H1 (cell line): ENCODE results near the gene GPATCH2. TPM values are rescaled to one million over a fixed set of nuclear protein-coding genes. Genes with fewer than 3 reads are reported as not detected.

Source experiments
- CHD7 ChIP-seq: fragments of 300-600 bp; sonication (generic); IDR thresholded peaks from 2 replicates; pipeline ENCODE4 v1.7.1; 2012; ENCODE audit warnings: low read length, moderate library complexity, mild to moderate bottlenecking, inconsistent platforms; ENCODE audit not compliant: insufficient replicate concordance
- CTBP2 ChIP-seq: IDR thresholded peaks from 2 replicates; pipeline ENCODE4 v1.7.0; 2011; ENCODE audit warnings: borderline replicate concordance, mild to moderate bottlenecking, moderate library complexity, mixed read lengths, low read length; ENCODE audit not compliant: insufficient read depth, insufficient read length
- EZH2 ChIP-seq: fragments of 200-600 bp; sonication (generic); IDR thresholded peaks from 2 replicates; pipeline ENCODE4 v1.7.1; 2012; ENCODE audit warnings: low read depth, mild to moderate bottlenecking, moderate library complexity, low read length, inconsistent platforms; ENCODE audit not compliant: severe bottlenecking
- HDAC6 ChIP-seq: IDR thresholded peaks from one replicate; pipeline ENCODE4 v1.7.1; 2012; ENCODE audit warnings: low read depth, mild to moderate bottlenecking, inconsistent platforms, low read length, moderate library complexity
- JUN ChIP-seq: IDR thresholded peaks from 2 replicates; pipeline ENCODE4 v1.6.1; 2011; ENCODE audit warnings: low read depth, mild to moderate bottlenecking, improper control_type of control experiment, low read length
- JUND ChIP-seq: IDR thresholded peaks from 2 replicates; pipeline ENCODE4 v1.6.1; 2011; ENCODE audit warnings: mild to moderate bottlenecking, improper control_type of control experiment, low read length
- KDM4A ChIP-seq: IDR thresholded peaks from one replicate; pipeline ENCODE4 v1.7.1; 2012; ENCODE audit warnings: low read depth, mild to moderate bottlenecking, moderate library complexity, low read length, inconsistent platforms; ENCODE audit not compliant: severe bottlenecking
- MAFK ChIP-seq: IDR thresholded peaks from 2 replicates; pipeline ENCODE4 v1.6.1; 2012; ENCODE audit warnings: low read depth, mild to moderate bottlenecking, improper control_type of control experiment, low read length
- SIN3A ChIP-seq, 2 experiments: IDR thresholded peaks in 1 of 2; conservative IDR thresholded peaks in 1 of 2; 2 replicates each; pipeline ENCODE4 v1.6.1; 2011 to 2012; ENCODE audit warnings: low read length in 2 of 2, improper control_type of control experiment in 1 of 2, low read depth in 1 of 2, mild to moderate bottlenecking in 1 of 2
- polyA plus RNA-seq, 7 experiments: library from polyadenylated mRNA; depleted of rRNA in 3 of 7; stranded (reverse) in 5 of 7; unstranded in 2 of 7; fragments of >200 nt in 5 of 7; fragments of 200-250 nt in 2 of 7; gene quantifications; 1 replicate in 5 of 7; 2 replicates in 1 of 7; 4 replicates in 1 of 7; pipeline versions ENCODE4 v1.2.1 to v1.2.3, GENCODE V29; 2011 to 2013; ENCODE audit warnings: missing spikeins in 2 of 7, mixed read lengths in 2 of 7
- total RNA-seq: library from RNA; stranded (reverse); fragmentation: NEBNext Ultra II Directional; extraction: Animal tissue kit (Norgen Biotek cat#: 25700); gene quantifications from 2 replicates; pipeline ENCODE4 v1.2.1, GENCODE V29; 2021

GPATCH2 gene
- total and polyA plus RNA-seq, 2 of the 8 experiments (the other 6 are each of a cell fraction or from before 2014, with no cell fraction given): 3.9 to 13.1 TPM

- no peak for TF ChIP-seq CHD7
- no peak for TF ChIP-seq JUN
- no peak for TF ChIP-seq EZH2
- no peak for TF ChIP-seq JUND
- TF ChIP-seq SIN3A (conservative IDR thresholded peaks at IDR 0.05 in 1 of 2, IDR thresholded peaks at IDR 0.05 in 1 of 2; ENCODE audit: low read depth in 1 of 2, low read length in 2 of 2): no peak
- no peak for TF ChIP-seq MAFK
- TF ChIP-seq CTBP2: no peak
- no peak for TF ChIP-seq HDAC6
- no peak for TF ChIP-seq KDM4A
Observed at GRCh38 chr1:217402301-217402700, 228.6 kb downstream of the GPATCH2 start (continued).
